HS-27A (cell line): Measurements from ENCODE around the gene CCDC43.
"Not testable (repeated sequence)": the region's sequence is repeated elsewhere in the genome, so short reads cannot be mapped to it uniquely, and the experiment has no call there.

Source experiments
- DNase-seq: peaks from one replicate; pipeline ENCODE4 v3.0.0-alpha.2; 2012; ENCODE audit warnings: low read depth, missing footprints

The CCDC43 gene

DNA sequence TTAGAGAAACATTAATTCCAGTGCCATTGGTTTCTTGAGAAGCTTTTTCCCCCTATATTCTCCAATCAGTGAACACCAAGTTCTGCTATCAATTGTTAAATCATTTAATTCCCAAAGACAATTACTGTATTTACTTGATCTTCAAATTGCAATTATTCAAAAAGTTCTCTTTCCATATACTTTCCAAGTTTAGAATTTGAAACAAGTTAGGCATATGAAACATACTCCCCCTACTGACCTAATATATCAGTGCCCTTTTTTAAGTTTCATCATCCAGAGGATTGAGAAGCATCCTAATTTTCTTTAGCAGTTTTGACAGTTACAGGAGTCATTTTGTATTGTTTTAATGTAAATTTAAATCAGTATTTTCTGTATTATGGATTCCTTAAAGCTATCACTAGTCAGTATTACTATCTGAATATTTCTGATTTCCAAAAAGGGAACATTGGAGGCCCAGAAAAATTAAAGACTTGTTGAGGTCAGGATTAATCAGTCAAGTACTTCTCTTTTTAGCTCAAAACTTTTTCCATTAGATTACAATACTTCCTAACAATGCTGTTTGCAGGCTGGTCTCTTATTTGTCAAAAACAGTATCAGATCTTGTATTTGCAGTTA is 17.0 kb downstream of the CCDC43 start:
- no peak for DNase-seq

DNA sequence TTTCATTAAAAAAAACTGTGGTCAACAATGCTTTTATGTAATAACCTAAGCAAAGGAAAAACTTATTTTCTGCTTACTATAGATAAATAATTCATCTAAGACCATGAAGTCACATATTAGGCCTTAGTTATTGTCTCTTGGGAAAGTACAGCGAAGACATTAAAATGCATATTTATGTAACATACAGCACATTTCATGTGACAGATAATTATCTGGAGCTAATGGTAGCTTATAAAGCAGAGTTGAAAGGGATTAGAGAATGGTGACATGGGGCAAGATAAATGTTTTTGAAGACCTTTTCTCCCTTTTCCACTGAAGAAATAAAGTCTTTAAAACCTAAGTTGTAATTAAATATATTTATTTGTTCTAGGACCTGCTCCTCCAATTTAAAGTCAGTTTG is 23.6 kb downstream of the CCDC43 start:
- no peak for DNase-seq

DNA sequence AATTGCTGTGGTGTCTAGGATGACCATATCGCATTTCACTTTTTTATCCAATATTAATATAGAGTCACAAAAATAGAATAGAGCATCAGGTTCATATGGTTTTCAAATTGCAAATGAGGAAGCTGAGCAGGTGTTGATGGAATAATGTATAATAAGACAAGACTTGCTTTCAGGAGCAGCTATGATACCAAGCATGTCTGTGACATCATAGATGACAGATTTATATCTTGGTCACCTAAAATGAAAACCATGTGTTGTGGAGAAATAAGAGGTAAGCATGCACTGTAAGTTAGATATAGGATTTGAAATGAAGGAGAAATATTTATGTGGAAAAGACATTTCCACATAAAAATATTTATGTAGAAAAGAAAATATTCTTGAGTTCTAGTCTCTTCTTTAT is 24.7 kb downstream of the CCDC43 start:
- DNase-seq, result no peak

DNA sequence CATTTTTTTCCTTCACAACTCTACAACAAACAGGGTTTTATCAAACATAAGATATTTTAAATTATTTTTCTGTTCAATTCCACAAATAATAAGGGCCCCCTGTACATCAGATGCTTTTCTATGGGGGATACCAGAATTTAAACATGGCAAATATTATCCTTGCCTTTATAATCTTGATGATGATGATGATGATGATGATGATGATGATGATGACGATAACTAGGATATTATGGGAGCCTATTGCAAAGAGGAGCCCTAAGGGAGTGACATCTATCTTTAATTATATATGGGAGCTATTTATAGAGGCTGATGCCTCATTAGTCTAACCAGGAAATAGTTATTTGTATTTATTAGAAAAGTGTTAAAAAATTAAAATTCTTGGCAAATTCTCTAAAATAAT is 26.5 kb downstream of the CCDC43 start:
- DNase-seq, result no peak

- DNase-seq, result no peak
These were observed 27.7 kb downstream of the CCDC43 start for GRCh38 chr17:44661835-44662234.

DNA sequence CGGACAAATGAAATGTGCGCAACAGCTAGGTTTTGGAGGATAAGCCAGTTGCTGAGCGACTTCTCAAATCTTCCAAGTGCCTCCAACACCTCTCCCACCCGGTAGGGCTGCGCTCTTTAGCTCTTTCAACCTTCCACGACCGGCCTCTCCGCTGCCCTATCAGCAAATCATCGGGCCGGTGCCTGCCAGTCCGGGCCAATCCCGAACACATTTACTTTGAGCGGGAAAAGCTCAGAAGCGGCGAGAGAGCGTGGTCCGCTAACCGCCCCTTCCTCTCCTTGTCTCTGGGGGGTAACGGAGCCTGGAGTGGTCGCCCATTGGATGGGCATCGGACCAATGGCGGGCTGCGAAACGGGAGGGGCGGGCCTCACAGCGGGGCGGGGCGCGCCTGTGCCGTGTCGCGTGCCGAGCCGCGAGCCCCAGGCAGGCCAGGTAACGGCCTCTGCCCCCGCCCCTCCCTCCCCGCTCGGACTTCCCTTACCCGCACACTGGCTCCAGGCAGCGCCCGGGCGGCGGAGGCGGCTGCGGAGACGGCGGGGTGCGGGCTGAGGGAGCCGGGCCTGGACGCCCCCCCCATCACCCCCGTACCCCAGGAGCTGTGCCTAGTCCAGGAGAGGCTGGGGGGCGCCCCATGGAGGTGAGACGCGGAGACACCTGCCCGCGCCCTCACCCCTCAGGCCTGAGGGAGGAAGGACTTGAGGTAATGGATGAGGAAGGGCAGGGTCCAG is 33.4 kb downstream of the CCDC43 start, which contains the start of gene MEIOC:
Gene MEIOC (plus strand): TSS at position 486 of the 728 bp plus-strand sequence. CDS start 146 bp downstream, at position 632.
- no peak for DNase-seq

GRCh38 chr17:44653954-44654353 is 35.6 kb downstream of the CCDC43 start:
- no peak for DNase-seq

- no peak for DNase-seq
These were observed 36.2 kb downstream of the CCDC43 start for GRCh38 chr17:44653384-44653783.

DNA sequence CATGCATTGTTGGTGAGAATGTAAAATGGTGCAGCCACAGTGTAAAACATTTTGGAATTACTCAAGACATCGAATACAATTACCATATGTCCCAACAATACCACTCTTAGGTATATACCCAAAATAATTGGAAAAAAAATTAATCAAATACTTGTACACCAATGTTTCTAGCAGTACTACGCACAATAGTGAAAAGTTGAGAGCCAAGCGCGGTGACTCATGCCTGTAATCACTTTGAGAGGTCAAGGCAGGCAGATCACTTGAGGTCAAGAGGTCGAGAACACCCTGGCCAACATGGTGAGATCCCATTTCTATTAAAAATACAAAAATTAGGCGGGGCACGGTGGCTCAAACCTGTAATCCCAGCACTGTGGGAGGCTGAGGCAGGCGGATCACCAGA is 36.8 kb downstream of the CCDC43 start:
- DNase-seq, result no peak

DNA sequence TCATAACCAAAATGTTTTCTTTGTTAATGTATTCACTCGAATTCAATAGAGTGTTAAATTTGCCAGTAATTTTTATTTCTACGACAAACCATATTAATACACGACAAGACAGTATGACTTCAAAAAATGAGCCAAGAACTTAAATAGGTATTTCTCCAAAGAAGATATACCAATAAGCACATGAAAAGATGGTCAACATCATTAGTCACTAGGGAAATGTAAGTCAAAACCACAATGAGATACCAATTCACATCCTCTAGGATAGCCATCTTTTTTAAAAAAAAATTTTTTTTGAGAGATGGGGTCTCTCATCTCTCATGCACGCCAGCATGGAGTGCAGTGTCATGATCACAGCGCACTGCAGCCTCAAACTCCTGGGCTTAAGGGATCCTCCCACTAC is 38.3 kb downstream of the CCDC43 start:
- no peak for DNase-seq

DNA sequence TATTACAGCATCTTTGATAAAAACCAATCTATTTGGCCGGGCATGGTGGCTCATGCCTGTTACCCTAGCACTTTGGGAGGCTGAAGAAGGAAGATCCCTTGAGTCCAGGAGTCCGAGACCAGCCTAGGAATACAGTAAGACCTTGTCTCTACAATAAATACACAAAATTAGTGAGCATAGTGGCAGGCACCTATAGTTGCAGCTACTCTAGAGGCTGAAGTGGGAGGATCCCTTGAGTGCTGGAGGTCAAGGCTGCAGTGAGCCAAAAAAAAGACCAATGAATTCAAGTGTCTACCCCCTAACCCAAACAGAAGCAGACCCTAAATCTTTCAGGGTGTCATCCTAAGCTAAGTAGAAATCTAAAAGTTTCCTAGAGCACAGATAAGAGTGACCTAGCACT is 40.6 kb downstream of the CCDC43 start:
- no peak for DNase-seq

- DNase-seq, result no peak
These were observed 41.8 kb downstream of the CCDC43 start for GRCh38 chr17:44647736-44648135.

GRCh38 chr17:44646280-44646679 is 43.3 kb downstream of the CCDC43 start:
- DNase-seq, result no peak

DNA sequence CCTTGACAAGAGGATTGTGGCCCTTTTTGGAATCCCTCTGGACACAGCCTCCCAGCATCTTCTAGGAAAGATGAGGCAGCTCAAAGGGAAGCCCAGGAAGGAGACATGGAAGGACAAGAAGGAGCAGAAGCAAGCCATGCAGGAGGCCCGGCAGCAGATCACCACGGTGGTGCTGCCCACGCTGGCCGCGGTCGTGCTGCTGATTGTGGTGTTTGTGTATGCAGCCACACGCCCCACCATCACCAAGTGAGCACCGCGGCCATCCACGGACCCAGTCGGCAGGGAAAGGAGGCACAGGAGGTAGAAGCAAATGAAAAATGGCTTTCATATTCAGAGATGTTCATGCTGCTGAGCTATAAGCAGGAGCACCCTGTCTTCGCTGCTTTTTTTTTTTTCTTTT is 44.2 kb downstream of the CCDC43 start:
- DNase-seq, result no peak

GRCh38 chr17:44642834-44643233 is 46.7 kb downstream of the CCDC43 start:
- no peak for DNase-seq

- no peak for DNase-seq
These were observed 52.5 kb downstream of the CCDC43 start for GRCh38 chr17:44637066-44637465.

- DNase-seq, result peak; percentile 11
These were observed 53.0 kb downstream of the CCDC43 start for GRCh38 chr17:44636562-44636961.

GRCh38 chr17:44634401-44634800 is 55.2 kb downstream of the CCDC43 start:
- DNase-seq, result not testable (repeated sequence)

GRCh38 chr17:44633998-44634397 is 55.6 kb downstream of the CCDC43 start:
- no peak for DNase-seq

DNA sequence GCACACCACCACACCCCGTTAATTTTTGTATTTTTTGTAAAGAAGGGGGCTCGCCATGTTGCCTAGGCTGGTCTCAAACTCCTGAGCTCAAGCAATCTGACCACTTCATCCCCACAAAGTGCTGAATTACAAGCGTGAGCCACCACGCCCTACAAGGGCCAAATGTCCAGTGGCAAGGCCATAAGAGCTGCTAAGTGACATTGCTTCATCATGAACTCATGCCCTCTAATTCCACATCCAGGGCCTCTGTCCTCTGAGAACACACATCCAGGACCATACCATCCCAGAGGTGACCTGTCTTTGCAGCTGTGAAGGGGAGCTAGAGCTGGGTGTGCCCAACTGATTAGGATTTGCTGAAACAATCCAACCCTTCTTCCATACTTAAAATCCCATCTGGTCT is 58.9 kb downstream of the CCDC43 start:
- no peak for DNase-seq

DNA sequence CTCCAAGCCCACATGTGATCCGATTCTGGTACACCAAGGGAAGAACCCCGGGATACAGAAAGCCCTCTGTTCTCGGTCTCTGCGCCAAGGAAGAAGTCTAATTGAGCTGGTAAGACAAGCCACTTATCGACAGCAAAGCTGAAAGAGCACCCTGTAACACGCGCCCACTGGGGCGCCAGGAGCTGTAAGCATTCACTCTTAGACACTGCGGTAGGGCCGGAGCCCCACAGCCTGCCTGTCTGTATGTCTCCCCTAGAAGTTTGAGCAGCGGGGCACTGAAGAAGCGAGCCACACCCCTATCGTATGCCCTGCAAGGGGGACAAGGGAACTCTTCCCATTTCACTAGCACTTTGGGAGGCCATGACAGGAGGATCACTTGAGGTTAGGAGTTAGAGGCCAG is 60.3 kb downstream of the CCDC43 start:
- DNase-seq, result no peak

GRCh38 chr17:44628243-44629188 is 61.1 kb downstream of the CCDC43 start:
- DNase-seq, result no peak
